Sigmoid colon (tissue), 7 donors: ENCODE results near the gene PGAP3. TPM values are rescaled to one million over a fixed set of nuclear protein-coding genes. Genes with fewer than 3 reads are reported as not detected.
"Not testable (repeated sequence)": the region's sequence is repeated elsewhere in the genome, so short reads cannot be mapped to it uniquely, and the experiment has no call there.

Experiments
- DNase-seq: peaks from one replicate; pipeline ENCODE4 v3.0.0-alpha.2; 2019
- H3K27ac ChIP-seq, 4 donors: fragments of 200-600 bp; sonication (generic); one replicate each; pipeline ENCODE4 v1.5.1; 2016 to 2019; ENCODE audit warnings: mild to moderate bottlenecking in 1 of 4
- H3K27me3 ChIP-seq, 3 donors: fragments of 200-600 bp; sonication (generic); one replicate each; pipeline ENCODE4 v1.5.1; 2019; ENCODE audit warnings: mild to moderate bottlenecking in 1 of 3
- H3K36me3 ChIP-seq, 4 donors: fragments of 200-600 bp; sonication (generic); one replicate each; pipeline ENCODE4 v1.5.1; 2016 to 2019
- H3K4me1 ChIP-seq, 4 donors: fragments of 200-600 bp; sonication (generic); one replicate each; pipeline ENCODE4 v1.5.1; 2017 to 2019
- H3K4me3 ChIP-seq, 4 donors: fragments of 200-600 bp; sonication (generic); one replicate each; pipeline ENCODE4 v1.5.1; 2017 to 2019; ENCODE audit warnings: mild to moderate bottlenecking in 2 of 4, moderate library complexity in 1 of 4
- H3K9me3 ChIP-seq, 4 donors: fragments of 200-600 bp in 3 of 4; sonication (generic) in 3 of 4; one replicate each; pipeline versions ENCODE4 v1.5.1 to v1.6.1; 2013 to 2019
- CTCF ChIP-seq, 4 experiments: fragments of 450-650 bp in 3 of 4; fragments of 200-600 bp in 1 of 4; IDR thresholded peaks; one replicate each; pipeline ENCODE4 v1.5.1; 2016 to 2019; ENCODE audit warnings: antibody characterized with exemption in 4 of 4, mild to moderate bottlenecking in 3 of 4, moderate library complexity in 2 of 4
- EP300 ChIP-seq, 4 donors: sonication (generic); formaldehyde crosslinking; IDR thresholded peaks; one replicate each; pipeline ENCODE4 v1.6.1; 2017; ENCODE audit warnings: antibody characterized with exemption in 4 of 4
- POLR2A ChIP-seq, 2 donors: fragments of 450-650 bp; IDR thresholded peaks; one replicate each; pipeline ENCODE4 v1.6.1; 2016; ENCODE audit warnings: antibody characterized with exemption in 2 of 2, mild to moderate bottlenecking in 2 of 2, moderate library complexity in 2 of 2
- POLR2AphosphoS5 ChIP-seq, 4 donors: sonication (generic); formaldehyde crosslinking; IDR thresholded peaks; one replicate each; pipeline ENCODE4 v1.6.1; 2017; ENCODE audit warnings: antibody characterized with exemption in 4 of 4
- WGBS, 2 donors: extraction: QIAGEN DNeasy Blood & Tissue Kit; methylation state at CpG; one replicate each; pipeline ENCODE4 v1.1.7; 2013; 5-methylcytosine and 5-hydroxymethylcytosine counted together
- intact Hi-C: fragments of 100-400 bp; cut with DNase I; formaldehyde crosslinking; loops from one replicate; pipeline ENCODE4 v1.15.1; 2023
- polyA plus RNA-seq, 3 donors: library from polyadenylated mRNA; stranded (reverse); fragments of 200-250 nt; gene quantifications; one replicate each; pipeline ENCODE4 v1.2.3, GENCODE V29; 2013
- total RNA-seq, 4 donors: library from RNA; depleted of rRNA; stranded (reverse); fragments of >200 nt; gene quantifications; one replicate each; pipeline ENCODE4 v1.1.0, GENCODE V29; 2016
- donor health status: healthy with polysubstance abuse.
- donor health status: Bipolar disorder and iron deficiency.
- donor health status: healthy.

The PGAP3 gene
- total and polyA plus RNA-seq, 7 donors: 6.9 to 29.6 (median 8.3) TPM

DNA sequence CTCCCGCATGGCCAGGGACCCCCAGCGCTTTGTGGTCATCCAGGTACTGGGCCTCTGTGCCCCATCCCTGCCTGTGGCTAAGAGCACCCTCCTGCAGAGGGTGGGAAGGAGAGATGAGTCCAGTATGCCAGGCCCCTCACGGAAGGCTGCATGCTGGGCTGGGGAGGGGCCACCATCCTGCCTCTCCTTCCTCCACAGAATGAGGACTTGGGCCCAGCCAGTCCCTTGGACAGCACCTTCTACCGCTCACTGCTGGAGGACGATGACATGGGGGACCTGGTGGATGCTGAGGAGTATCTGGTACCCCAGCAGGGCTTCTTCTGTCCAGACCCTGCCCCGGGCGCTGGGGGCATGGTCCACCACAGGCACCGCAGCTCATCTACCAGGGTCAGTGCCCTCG lies 38.8 kb upstream of the PGAP3 start:
- no peak overlapping the region for H3K27ac ChIP-seq
- peaks cover 6 to 71% (median 22%) of the 10 kb centered on the region in 4 donors for H3K36me3 ChIP-seq
- H3K27me3 ChIP-seq: no peaks in the 10 kb centered on the region
- H3K9me3 ChIP-seq: no peaks in the 10 kb centered on the region
- H3K4me3 ChIP-seq: no peak overlapping the region
- WGBS, 2 donors: 89 to 94% methylated on average over 9 of the region's 9 CpGs
- peaks cover 0 to 12% (median 10%) of the 10 kb centered on the region in 4 donors for H3K4me1 ChIP-seq
- no peak for DNase-seq
- intact Hi-C loops: no loop called here
- TF ChIP-seq EP300 (IDR thresholded peaks at IDR 0.05): no peak
- TF ChIP-seq POLR2A (IDR thresholded peaks at IDR 0.05): no peak
- TF ChIP-seq POLR2AphosphoS5 (IDR thresholded peaks at IDR 0.05): no peak
- TF ChIP-seq CTCF (IDR thresholded peaks at IDR 0.05): no peak

DNA sequence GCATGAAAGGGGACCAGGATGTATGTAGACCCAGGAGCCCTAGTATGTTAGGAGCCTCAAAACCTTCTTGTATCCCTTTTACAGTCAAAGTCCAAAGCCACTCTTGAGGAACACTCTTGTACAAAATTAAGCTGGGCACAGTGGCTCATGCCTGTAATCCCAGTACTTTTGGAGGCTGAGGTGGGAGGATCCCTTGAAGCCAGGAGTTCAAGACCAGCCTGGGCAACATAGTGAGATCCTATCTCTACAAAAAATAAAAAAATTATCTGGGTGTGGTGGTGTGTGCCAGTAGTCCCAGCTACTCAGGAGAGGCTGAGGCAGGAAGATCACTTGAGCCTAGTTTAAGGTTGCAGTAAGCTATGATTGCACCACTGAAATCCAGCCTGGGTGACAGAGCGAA lies 38.1 kb upstream of the PGAP3 start:
- H3K27ac ChIP-seq, intact Hi-C loops, DNase-seq, H3K4me3 ChIP-seq, H3K27me3 ChIP-seq, H3K9me3 ChIP-seq: not testable (repeated sequence)
- 96 to 100% methylated on average over 1 of the region's 1 CpG for WGBS, 2 donors
- peaks cover 0 to 12% (median 10%) of the 10 kb centered on the region in 4 donors for H3K4me1 ChIP-seq
- peaks cover 6 to 71% (median 22%) of the 10 kb centered on the region in 4 donors for H3K36me3 ChIP-seq

- DNase-seq: no peak
- peaks cover 6 to 79% (median 22%) of the 10 kb centered on the region in 4 donors for H3K36me3 ChIP-seq
- intact Hi-C loops: no loop called here
- H3K27ac ChIP-seq: no peak overlapping the region
- peaks cover 0 to 9% (median 7%) of the 10 kb centered on the region in 4 donors for H3K4me1 ChIP-seq
- WGBS, 2 donors: 94 to 96% methylated on average over 13 of the region's 13 CpGs
- no peaks in the 10 kb centered on the region for H3K9me3 ChIP-seq
- TF ChIP-seq POLR2A (IDR thresholded peaks at IDR 0.05) (no peak), EP300 (IDR thresholded peaks at IDR 0.05) (no peak), POLR2AphosphoS5 (IDR thresholded peaks at IDR 0.05) (no peak), CTCF (IDR thresholded peaks at IDR 0.05) (no peak)
- no peak overlapping the region for H3K4me3 ChIP-seq
- H3K27me3 ChIP-seq: no peaks in the 10 kb centered on the region
These were observed 36.9 kb upstream of the PGAP3 start for GRCh38 chr17:39724731-39725130.

- 78 to 86% methylated on average over 34 of the region's 34 CpGs for WGBS, 2 donors
- Histone ChIP-seq H3K27me3 (no peaks in the 10 kb centered on the region), H3K4me1 (no peaks in the 10 kb centered on the region), H3K36me3 (peaks cover 8 to 83% (median 17%) of the 10 kb centered on the region in 4 donors), H3K9me3 (no peaks in the 10 kb centered on the region), H3K27ac (no peak overlapping the region), H3K4me3 (no peak overlapping the region)
- DNase-seq: no peak
- intact Hi-C loops: no loop called here
- no peak for TF ChIP-seq CTCF (IDR thresholded peaks at IDR 0.05)
- TF ChIP-seq EP300 (IDR thresholded peaks at IDR 0.05): no peak
- TF ChIP-seq POLR2A (IDR thresholded peaks at IDR 0.05): no peak
- no peak for TF ChIP-seq POLR2AphosphoS5 (IDR thresholded peaks at IDR 0.05)
These were observed 35.4 kb upstream of the PGAP3 start for GRCh38 chr17:39722965-39723848.

- Histone ChIP-seq H3K27me3 (no peaks in the 10 kb centered on the region), H3K9me3 (no peaks in the 10 kb centered on the region), H3K4me3 (no peak overlapping the region), H3K27ac (no peak overlapping the region), H3K4me1 (no peaks in the 10 kb centered on the region), H3K36me3 (peaks cover 10 to 82% (median 17%) of the 10 kb centered on the region in 4 donors)
- no peak for TF ChIP-seq POLR2A (IDR thresholded peaks at IDR 0.05)
- TF ChIP-seq CTCF (IDR thresholded peaks at IDR 0.05): no peak
- TF ChIP-seq POLR2AphosphoS5 (IDR thresholded peaks at IDR 0.05): no peak
- TF ChIP-seq EP300 (IDR thresholded peaks at IDR 0.05): no peak
- intact Hi-C loops: no loop called here
- no peak for DNase-seq
- 90 to 94% methylated on average over 6 of the region's 6 CpGs for WGBS, 2 donors
These were observed 34.2 kb upstream of the PGAP3 start for GRCh38 chr17:39722104-39722503.
